Activated naive CD8-positive, alpha-beta T cell (primary cell): ENCODE measurements around the gene ADAMTS1.

ENCODE experiments used
- H3K27ac Mint-ChIP-seq: one replicate; pipeline ENCODE4 v1.8.0; 2021; ENCODE audit warnings: mixed read lengths
- H3K27me3 Mint-ChIP-seq: one replicate; pipeline ENCODE4 v1.8.0; 2021; ENCODE audit warnings: mixed read lengths
- H3K36me3 Mint-ChIP-seq: one replicate; pipeline ENCODE4 v1.8.0; 2021; ENCODE audit warnings: mixed read lengths
- H3K4me1 Mint-ChIP-seq: one replicate; pipeline ENCODE4 v1.8.0; 2021; ENCODE audit warnings: low read depth, mixed read lengths
- H3K4me3 Mint-ChIP-seq: one replicate; pipeline ENCODE4 v1.8.0; 2021; ENCODE audit warnings: mild to moderate bottlenecking, mixed read lengths
- H3K9me3 Mint-ChIP-seq: one replicate; pipeline ENCODE4 v1.8.0; 2021; ENCODE audit warnings: low read depth, mixed read lengths

The ADAMTS1 gene

GRCh38 chr21:26810676-26811415 is 34.4 kb downstream of the ADAMTS1 start:
- no peaks in the 10 kb centered on the region for H3K9me3 Mint-ChIP-seq
- H3K27ac Mint-ChIP-seq: no peak overlapping the region
- H3K27me3 Mint-ChIP-seq: peaks cover 3% of the 10 kb centered on the region
- H3K4me1 Mint-ChIP-seq: no peaks in the 10 kb centered on the region
- no peaks in the 10 kb centered on the region for H3K36me3 Mint-ChIP-seq
- no peak overlapping the region for H3K4me3 Mint-ChIP-seq

- Mint-ChIP-seq H3K4me3 (no peak overlapping the region), H3K9me3 (no peaks in the 10 kb centered on the region), H3K27ac (no peak overlapping the region), H3K27me3 (peaks cover 3% of the 10 kb centered on the region), H3K4me1 (no peaks in the 10 kb centered on the region), H3K36me3 (no peaks in the 10 kb centered on the region)
These were observed 34.9 kb downstream of the ADAMTS1 start for GRCh38 chr21:26810266-26810665.

GRCh38 chr21:26809745-26810144 is 35.5 kb downstream of the ADAMTS1 start:
- no peaks in the 10 kb centered on the region for H3K36me3 Mint-ChIP-seq
- no peaks in the 10 kb centered on the region for H3K4me1 Mint-ChIP-seq
- no peak overlapping the region for H3K4me3 Mint-ChIP-seq
- H3K27ac Mint-ChIP-seq: no peak overlapping the region
- no peaks in the 10 kb centered on the region for H3K9me3 Mint-ChIP-seq
- H3K27me3 Mint-ChIP-seq: peaks cover 3% of the 10 kb centered on the region

- Mint-ChIP-seq H3K4me3 (no peak overlapping the region), H3K4me1 (no peaks in the 10 kb centered on the region)
These were observed 38.4 kb downstream of the ADAMTS1 start for GRCh38 chr21:26806801-26807295.

GRCh38 chr21:26804895-26805609 is 40.2 kb downstream of the ADAMTS1 start:
- H3K36me3 Mint-ChIP-seq: no peaks in the 10 kb centered on the region
- H3K4me1 Mint-ChIP-seq: no peaks in the 10 kb centered on the region
- H3K27me3 Mint-ChIP-seq: peaks cover 6% of the 10 kb centered on the region
- no peak overlapping the region for H3K27ac Mint-ChIP-seq
- no peaks in the 10 kb centered on the region for H3K9me3 Mint-ChIP-seq
- H3K4me3 Mint-ChIP-seq: no peak overlapping the region

More at GRCh38 chr21:26806801-26807295, 38.4 kb downstream of the ADAMTS1 start:
- no peaks in the 10 kb centered on the region for H3K9me3 Mint-ChIP-seq
- H3K36me3 Mint-ChIP-seq: no peaks in the 10 kb centered on the region
- H3K27me3 Mint-ChIP-seq: peaks cover 6% of the 10 kb centered on the region
- H3K27ac Mint-ChIP-seq: no peak overlapping the region

- no peak overlapping the region for H3K4me3 Mint-ChIP-seq
- no peaks in the 10 kb centered on the region for H3K4me1 Mint-ChIP-seq
- no peaks in the 10 kb centered on the region for H3K9me3 Mint-ChIP-seq
- H3K27ac Mint-ChIP-seq: no peak overlapping the region
- H3K27me3 Mint-ChIP-seq: peaks cover 7% of the 10 kb centered on the region
- no peaks in the 10 kb centered on the region for H3K36me3 Mint-ChIP-seq
These were observed 43.7 kb downstream of the ADAMTS1 start for GRCh38 chr21:26801498-26801897.

GRCh38 chr21:26800970-26801431 is 44.2 kb downstream of the ADAMTS1 start:
- H3K4me3 Mint-ChIP-seq: no peak overlapping the region

GRCh38 chr21:26800455-26800854 is 44.8 kb downstream of the ADAMTS1 start:
- Mint-ChIP-seq H3K27me3 (peaks cover 12% of the 10 kb centered on the region), H3K4me3 (no peak overlapping the region)

More at GRCh38 chr21:26800970-26801431, 44.2 kb downstream of the ADAMTS1 start:
- Mint-ChIP-seq H3K4me1 (no peaks in the 10 kb centered on the region), H3K27ac (no peak overlapping the region), H3K9me3 (no peaks in the 10 kb centered on the region), H3K27me3 (peaks cover 10% of the 10 kb centered on the region), H3K36me3 (no peaks in the 10 kb centered on the region)

GRCh38 chr21:26800001-26800400 is 45.2 kb downstream of the ADAMTS1 start:
- Mint-ChIP-seq H3K4me1 (no peaks in the 10 kb centered on the region), H3K9me3 (no peaks in the 10 kb centered on the region), H3K4me3 (no peak overlapping the region), H3K27me3 (peaks cover 12% of the 10 kb centered on the region), H3K36me3 (no peaks in the 10 kb centered on the region), H3K27ac (no peak overlapping the region)

More at GRCh38 chr21:26800455-26800854, 44.8 kb downstream of the ADAMTS1 start:
- Mint-ChIP-seq H3K4me1 (no peaks in the 10 kb centered on the region), H3K36me3 (no peaks in the 10 kb centered on the region), H3K27ac (no peak overlapping the region), H3K9me3 (no peaks in the 10 kb centered on the region)

- no peaks in the 10 kb centered on the region for H3K36me3 Mint-ChIP-seq
- H3K27ac Mint-ChIP-seq: no peak overlapping the region
- H3K4me3 Mint-ChIP-seq: no peak overlapping the region
- H3K9me3 Mint-ChIP-seq: no peaks in the 10 kb centered on the region
- H3K27me3 Mint-ChIP-seq: peaks cover 10% of the 10 kb centered on the region
- H3K4me1 Mint-ChIP-seq: no peaks in the 10 kb centered on the region
These were observed 46.1 kb downstream of the ADAMTS1 start for GRCh38 chr21:26798856-26799751.

GRCh38 chr21:26797878-26798456 is 47.2 kb downstream of the ADAMTS1 start:
- Mint-ChIP-seq H3K4me1 (no peaks in the 10 kb centered on the region), H3K27me3 (peaks cover 10% of the 10 kb centered on the region), H3K4me3 (no peak overlapping the region)

GRCh38 chr21:26795866-26796329 is 49.3 kb downstream of the ADAMTS1 start:
- Mint-ChIP-seq H3K4me3 (no peak overlapping the region), H3K9me3 (no peaks in the 10 kb centered on the region), H3K27ac (no peak overlapping the region), H3K4me1 (no peaks in the 10 kb centered on the region), H3K27me3 (peaks cover 8% of the 10 kb centered on the region), H3K36me3 (no peaks in the 10 kb centered on the region)

More at GRCh38 chr21:26797878-26798456, 47.2 kb downstream of the ADAMTS1 start:
- no peak overlapping the region for H3K27ac Mint-ChIP-seq
- no peaks in the 10 kb centered on the region for H3K9me3 Mint-ChIP-seq
- no peaks in the 10 kb centered on the region for H3K36me3 Mint-ChIP-seq

- Mint-ChIP-seq H3K4me3 (no peak overlapping the region), H3K27ac (no peak overlapping the region), H3K27me3 (peaks cover 8% of the 10 kb centered on the region), H3K9me3 (no peaks in the 10 kb centered on the region), H3K4me1 (no peaks in the 10 kb centered on the region), H3K36me3 (no peaks in the 10 kb centered on the region)
These were observed 49.8 kb downstream of the ADAMTS1 start for GRCh38 chr21:26795412-26795805.
